Measurements from ENCODE around the gene FILIP1L. TPM values are rescaled to one million over a fixed set of nuclear protein-coding genes. Genes with fewer than 3 reads are reported as not detected.
A peak's percentile ranks its signal among the peaks of the same experiment; 100 is the strongest.

The FILIP1L gene
- total and polyA plus RNA-seq, 2 of the 8 experiments (the other 6 are each of a cell fraction or from before 2014, with no cell fraction given): 0.06 to 0.09 TPM

DNA sequence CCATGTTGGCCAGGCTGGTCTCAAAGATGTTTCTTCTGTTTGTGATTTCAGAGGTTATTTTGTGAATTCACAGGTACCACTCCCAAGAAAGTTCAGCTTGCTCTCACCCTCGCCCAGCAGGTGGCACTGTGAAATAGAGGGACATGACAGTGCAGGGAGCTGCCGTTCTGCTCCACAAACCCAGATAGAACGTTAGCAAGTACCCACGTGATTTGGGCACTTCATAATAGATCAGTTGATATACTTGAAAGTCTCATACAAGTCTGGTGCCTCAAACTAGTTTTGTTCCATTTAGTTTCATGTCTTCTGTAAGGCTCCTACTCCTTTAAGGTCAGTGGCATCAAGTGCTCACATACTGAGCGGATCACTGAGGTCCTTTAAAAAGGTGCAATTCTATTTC is 45.5 kb downstream of the FILIP1L start:
- no peak overlapping the region for H2BK15ac ChIP-seq (ENCODE audit: low read length)
- ChIA-PET CTCF (ENCODE audit: partially characterized antibody) (interaction anchor here (0.6 to 2.7 kb wide), 40 partner anchors 10 to 258 kb away, joined by 3 to 27 read pairs (median 4); partner anchors contain the start of genes CMSS1 and TBC1D23), POLR2A (ENCODE audit: partially characterized antibody) (no interaction called here)
- no peak overlapping the region for H2BK120ac ChIP-seq (replicated peaks; ENCODE audit: low read depth, low read length)
- H4K5ac ChIP-seq (ENCODE audit: insufficient read length, low read depth, low read length): no peak overlapping the region
- FAIRE-seq (peak; percentile 93), DNase-seq (ENCODE audit: low read depth in 1 of 2, low spot score in 2 of 2) (peak; percentile 36 to 88)
- no peak overlapping the region for H2BK20ac ChIP-seq (ENCODE audit: low read length)
- 32% methylated on average over 5 of the region's 5 CpGs; no CpG with 5 or more reads in 1 of the 2 experiments for WGBS, 2 experiments (ENCODE audit: extremely low coverage in 1 of 2, insufficient coverage in 1 of 2, insufficient read length in 1 of 2, insufficient replicate concordance in 2 of 2, low coverage in 1 of 2, low lambda C conversion rate in 2 of 2, missing lambda C conversion rate in 1 of 2)
- no peak overlapping the region for H3K56ac ChIP-seq (replicated peaks; ENCODE audit: insufficient read length, low read depth, low read length)
- H3K18ac ChIP-seq (ENCODE audit: extremely low read depth, low read length): no peak overlapping the region
- H2AFZ ChIP-seq (ENCODE audit: low read length): no peak overlapping the region
- H3K79me1 ChIP-seq (ENCODE audit: low read depth, low read length): no peaks in the 10 kb centered on the region
- H3K4me3 ChIP-seq (ENCODE audit: extremely low read depth in 1 of 4, insufficient read depth in 2 of 4, low read depth in 3 of 4, low read length in 4 of 4): no peak overlapping the region
- H3K4me1 ChIP-seq (replicated peaks in 1 of 4; ENCODE audit: control insufficient read depth in 3 of 4, insufficient read depth in 4 of 4, low read length in 3 of 4): peaks cover 0 to 4% (median 3%) of the 10 kb centered on the region in 4 experiments; a peak in 3 of 7 replicates
- no peak overlapping the region for H3K4me2 ChIP-seq (ENCODE audit: insufficient read depth in 1 of 2, low read depth in 2 of 2, low read length in 2 of 2)
- no peaks in the 10 kb centered on the region for H3K9me3 ChIP-seq (ENCODE audit: insufficient read depth in 2 of 2, low read depth in 1 of 2, low read length in 1 of 2)
- H4K8ac ChIP-seq (ENCODE audit: extremely low read depth, insufficient read depth, low read length): no peak overlapping the region
- TF ChIP-seq RAD21 (IDR thresholded peaks at IDR 0.05 in 1 of 2, conservative IDR thresholded peaks at IDR 0.05 in 1 of 2; ENCODE audit: low read depth in 2 of 2, low read length in 2 of 2) (peak; percentile 81 to 87), CTBP2 (IDR thresholded peaks at IDR 0.05; ENCODE audit: borderline replicate concordance, insufficient read depth, insufficient read length, low read length) (no peak), POLR2AphosphoS5 (IDR thresholded peaks at IDR 0.05; ENCODE audit: low read depth, low read length) (no peak)
- TF ChIP-seq, protein P1, sequence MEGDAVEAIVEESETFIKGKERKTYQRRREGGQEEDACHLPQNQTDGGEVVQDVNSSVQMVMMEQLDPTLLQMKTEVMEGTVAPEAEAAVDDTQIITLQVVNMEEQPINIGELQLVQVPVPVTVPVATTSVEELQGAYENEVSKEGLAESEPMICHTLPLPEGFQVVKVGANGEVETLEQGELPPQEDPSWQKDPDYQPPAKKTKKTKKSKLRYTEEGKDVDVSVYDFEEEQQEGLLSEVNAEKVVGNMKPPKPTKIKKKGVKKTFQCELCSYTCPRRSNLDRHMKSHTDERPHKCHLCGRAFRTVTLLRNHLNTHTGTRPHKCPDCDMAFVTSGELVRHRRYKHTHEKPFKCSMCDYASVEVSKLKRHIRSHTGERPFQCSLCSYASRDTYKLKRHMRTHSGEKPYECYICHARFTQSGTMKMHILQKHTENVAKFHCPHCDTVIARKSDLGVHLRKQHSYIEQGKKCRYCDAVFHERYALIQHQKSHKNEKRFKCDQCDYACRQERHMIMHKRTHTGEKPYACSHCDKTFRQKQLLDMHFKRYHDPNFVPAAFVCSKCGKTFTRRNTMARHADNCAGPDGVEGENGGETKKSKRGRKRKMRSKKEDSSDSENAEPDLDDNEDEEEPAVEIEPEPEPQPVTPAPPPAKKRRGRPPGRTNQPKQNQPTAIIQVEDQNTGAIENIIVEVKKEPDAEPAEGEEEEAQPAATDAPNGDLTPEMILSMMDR (IDR thresholded peaks at IDR 0.05; ENCODE audit: control extremely low read depth in 1 of 3, insufficient read depth in 1 of 3, low read depth in 1 of 3, low read length in 3 of 3): peak; percentile 74 to 86 (median 77)
- TF ChIP-seq, protein P2, sequence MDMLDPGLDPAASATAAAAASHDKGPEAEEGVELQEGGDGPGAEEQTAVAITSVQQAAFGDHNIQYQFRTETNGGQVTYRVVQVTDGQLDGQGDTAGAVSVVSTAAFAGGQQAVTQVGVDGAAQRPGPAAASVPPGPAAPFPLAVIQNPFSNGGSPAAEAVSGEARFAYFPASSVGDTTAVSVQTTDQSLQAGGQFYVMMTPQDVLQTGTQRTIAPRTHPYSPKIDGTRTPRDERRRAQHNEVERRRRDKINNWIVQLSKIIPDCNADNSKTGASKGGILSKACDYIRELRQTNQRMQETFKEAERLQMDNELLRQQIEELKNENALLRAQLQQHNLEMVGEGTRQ (IDR thresholded peaks at IDR 0.05; ENCODE audit: low read length): 0 out of 2 replicates have a peak, but pooled peaks have one; percentile 16
- H3K36me3 ChIP-seq (ENCODE audit: control insufficient read depth in 2 of 4, insufficient read depth in 4 of 4, low read length in 3 of 4): no peaks in the 10 kb centered on the region
- H3K4ac ChIP-seq (replicated peaks; ENCODE audit: insufficient read length, low read depth, low read length): no peak overlapping the region
- no peak overlapping the region for H4K91ac ChIP-seq (replicated peaks; ENCODE audit: insufficient read length, low read length)
- H2BK5ac ChIP-seq (ENCODE audit: low read depth, low read length): no peak overlapping the region
- no peak overlapping the region for H3K27ac ChIP-seq (ENCODE audit: low read depth, low read length)
- H2BK12ac ChIP-seq (ENCODE audit: low read depth, low read length): no peak overlapping the region
- no peaks in the 10 kb centered on the region for H3K27me3 ChIP-seq (replicated peaks in 1 of 4; ENCODE audit: control insufficient read depth in 3 of 4, extremely low read depth in 1 of 4, insufficient read depth in 3 of 4, low read length in 3 of 4)
- no peak overlapping the region for H3K14ac ChIP-seq (ENCODE audit: insufficient read length)
- no peaks in the 10 kb centered on the region for H3K23me2 ChIP-seq (ENCODE audit: low read depth, low read length)
- H3K9ac ChIP-seq (replicated peaks in 1 of 4; ENCODE audit: extremely low read depth in 1 of 4, low read depth in 3 of 4, low read length in 3 of 4): no peak overlapping the region
- H3K79me2 ChIP-seq (ENCODE audit: control insufficient read depth in 1 of 2, insufficient read depth in 2 of 2, low read length in 2 of 2): no peaks in the 10 kb centered on the region
- no peaks in the 10 kb centered on the region for H4K20me1 ChIP-seq (replicated peaks in 1 of 2; ENCODE audit: control insufficient read depth in 1 of 2, insufficient read depth in 2 of 2, low read length in 2 of 2)
- H2AK5ac ChIP-seq (ENCODE audit: low read depth, low read length): no peak overlapping the region
- no peak overlapping the region for H3K23ac ChIP-seq (ENCODE audit: insufficient read length)

Data from H1 (cell line).